ENCODE results near the gene SMAD7. TPM values are rescaled to one million over a fixed set of nuclear protein-coding genes. Genes with fewer than 3 reads are reported as not detected.
"Not testable (repeated sequence)": the region's sequence is repeated elsewhere in the genome, so short reads cannot be mapped to it uniquely, and the experiment has no call there.

Gene SMAD7
- total and polyA plus RNA-seq, 7 experiments from 2014 or later, result 5.3 to 79.4 (median 21.4) TPM

DNA sequence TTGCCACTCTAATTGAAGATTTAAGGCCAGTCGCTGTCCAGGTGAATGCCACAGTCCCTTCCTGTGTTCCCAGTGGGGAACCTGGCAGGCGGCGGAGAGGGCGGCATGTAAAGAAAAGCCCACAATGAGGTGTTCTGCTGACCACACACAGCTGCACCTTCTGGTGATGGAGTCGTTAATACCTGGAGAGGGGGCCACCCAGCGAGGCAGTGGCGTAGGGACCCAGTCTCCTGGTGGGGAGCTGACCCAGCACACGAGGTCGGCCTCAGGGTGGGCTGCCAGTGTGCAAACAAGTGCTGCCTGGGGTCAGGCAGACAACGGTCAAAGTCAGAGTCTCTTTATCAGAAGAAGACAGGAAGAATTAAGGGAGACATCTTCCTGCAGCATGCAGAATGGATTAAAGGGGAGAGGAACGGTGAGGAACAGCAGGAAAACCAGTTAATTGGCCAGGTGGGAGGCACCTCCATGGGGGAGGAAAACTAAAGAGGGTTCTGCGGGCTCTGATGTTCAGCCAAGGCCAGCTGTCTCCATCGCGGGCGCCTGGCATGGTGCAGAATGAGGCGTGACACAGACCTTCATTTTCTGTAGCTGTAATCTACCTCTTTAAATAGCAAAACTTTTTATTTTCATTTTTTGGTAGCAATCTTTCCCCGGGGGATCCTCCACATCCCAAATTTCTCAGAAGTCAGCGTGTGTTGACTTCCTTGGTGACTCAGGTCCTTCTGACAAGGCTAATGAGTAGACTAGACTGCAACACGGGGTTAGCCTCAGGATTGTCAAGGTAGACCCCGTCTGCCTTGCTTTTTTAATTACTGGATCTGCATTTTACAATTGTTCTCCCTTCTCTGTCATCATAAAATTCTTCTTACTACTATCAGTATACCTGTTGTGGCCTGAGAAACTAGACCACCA lies 78.3 kb downstream of the SMAD7 start:
- H3K9me3 Mint-ChIP-seq, result no peaks in the 10 kb centered on the region
- ATAC-seq, result no peak
- peaks cover 0 to 26% of the 10 kb centered on the region in 2 donors for H3K4me1 ChIP-seq (ENCODE audit: control insufficient read depth in 2 of 2, insufficient read depth in 2 of 2, low read length in 2 of 2)
- H3K27me3 ChIP-seq (ENCODE audit: control insufficient read depth in 2 of 2, insufficient read depth in 2 of 2, low read length in 2 of 2), result no peaks in the 10 kb centered on the region
- H3K9me3 ChIP-seq (ENCODE audit: control insufficient read depth in 2 of 3, low read length in 3 of 3), result no peaks in the 10 kb centered on the region
- H3K36me3 Mint-ChIP-seq, result no peaks in the 10 kb centered on the region
- ChIA-PET POLR2A (no interaction called here), CTCF (no interaction called here)
- H3K4me3 Mint-ChIP-seq, result no peak overlapping the region
- H3K27ac Mint-ChIP-seq, result peak overlapping the region in 3 of 9 donors; percentile 5 to 76 (median 34)
- no peak overlapping the region for H3K4me3 ChIP-seq (ENCODE audit: low read length)
- no peaks in the 10 kb centered on the region for H3K36me3 ChIP-seq (ENCODE audit: control insufficient read depth in 2 of 3, insufficient read depth in 3 of 3, low read length in 3 of 3)
- no peak overlapping the region for H3K27ac ChIP-seq (ENCODE audit: low read depth, low read length)
- no peak for DNase-seq
- peaks cover 7 to 28% (median 11%) of the 10 kb centered on the region in 7 donors for H3K4me1 Mint-ChIP-seq
- H3K27me3 Mint-ChIP-seq, result no peaks in the 10 kb centered on the region
- intact Hi-C loops (cut with micrococcal nuclease), result no loop called here

DNA sequence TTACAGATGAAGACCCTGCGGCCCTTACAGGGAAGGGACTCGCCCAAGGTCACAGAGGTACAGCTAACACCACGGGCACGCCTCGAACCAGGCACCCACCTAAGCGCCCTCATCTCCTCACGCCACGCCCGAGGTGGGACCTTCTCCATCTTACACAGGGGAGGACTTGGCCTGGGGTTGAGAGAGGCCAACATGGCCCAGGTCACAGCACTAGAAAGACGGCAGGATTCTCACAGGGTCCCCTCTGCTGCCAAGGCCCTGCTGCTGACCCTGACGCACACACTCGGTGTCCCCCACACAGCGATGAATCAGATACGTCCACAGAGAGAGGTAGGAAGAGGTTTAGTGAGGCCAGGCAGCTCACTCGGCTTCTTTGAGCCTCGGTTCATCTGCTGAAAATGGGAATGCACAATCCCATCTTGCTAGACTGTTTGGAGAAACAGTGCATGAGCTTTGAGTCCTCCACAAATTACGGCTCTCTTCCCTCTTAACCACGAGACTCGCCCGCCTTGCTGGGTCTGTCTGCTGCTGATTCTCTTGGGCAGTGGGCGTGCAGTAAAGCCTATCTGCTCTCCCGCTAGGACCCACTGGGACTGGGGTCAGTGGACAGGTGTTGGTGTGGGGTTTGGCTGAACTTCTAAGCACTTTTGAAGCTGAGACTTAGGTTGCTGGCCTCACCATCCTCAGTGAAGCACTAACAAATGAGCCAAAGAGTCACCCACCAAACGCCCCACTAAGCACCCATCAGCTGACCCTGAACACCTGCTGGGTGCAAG lies 79.2 kb downstream of the SMAD7 start:
- intact Hi-C loops (cut with micrococcal nuclease), result no loop called here
- no peaks in the 10 kb centered on the region for H3K9me3 ChIP-seq (ENCODE audit: control insufficient read depth in 2 of 3, low read length in 3 of 3)
- Mint-ChIP-seq H3K27me3 (no peaks in the 10 kb centered on the region), H3K36me3 (no peaks in the 10 kb centered on the region), H3K4me3 (no peak overlapping the region), H3K4me1 (peaks cover 7 to 28% (median 11%) of the 10 kb centered on the region in 7 donors), H3K27ac (peak overlapping the region in 1 of 9 donors; percentile 73), H3K9me3 (no peaks in the 10 kb centered on the region)
- ATAC-seq, result no peak
- no peak overlapping the region for H3K4me3 ChIP-seq (ENCODE audit: low read length)
- ChIA-PET POLR2A (no interaction called here), CTCF (no interaction called here)
- H3K4me1 ChIP-seq (ENCODE audit: control insufficient read depth in 2 of 2, insufficient read depth in 2 of 2, low read length in 2 of 2), result peaks cover 0 to 35% of the 10 kb centered on the region in 2 donors
- H3K36me3 ChIP-seq (ENCODE audit: control insufficient read depth in 2 of 3, insufficient read depth in 3 of 3, low read length in 3 of 3), result no peaks in the 10 kb centered on the region
- no peak for DNase-seq
- H3K27ac ChIP-seq (ENCODE audit: low read depth, low read length), result no peak overlapping the region
- H3K27me3 ChIP-seq (ENCODE audit: control insufficient read depth in 2 of 2, insufficient read depth in 2 of 2, low read length in 2 of 2), result no peaks in the 10 kb centered on the region

DNA sequence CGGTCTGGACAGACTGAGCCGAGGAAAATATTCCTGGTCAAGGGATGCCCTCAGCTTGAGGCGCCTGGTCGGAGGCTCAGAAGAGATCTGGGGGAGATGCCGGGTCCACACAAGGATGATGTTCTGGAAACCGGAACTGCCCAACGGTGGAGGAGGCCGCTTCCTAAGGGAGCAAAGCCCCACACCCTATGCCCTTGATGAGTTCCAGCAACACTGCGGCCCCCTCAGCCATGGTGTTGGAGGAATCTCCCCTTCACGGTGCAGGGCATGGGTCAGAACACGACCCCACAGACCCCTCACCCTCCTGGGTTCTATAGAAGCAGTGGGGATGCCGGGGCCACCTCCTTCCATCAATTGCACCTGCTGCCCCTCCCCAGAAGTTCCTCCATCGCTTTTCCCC lies 79.8 kb downstream of the SMAD7 start:
- ATAC-seq; H3K4me3 Mint-ChIP-seq; H3K4me3 ChIP-seq (ENCODE audit: low read length); POLR2A ChIA-PET; H3K27ac Mint-ChIP-seq; H3K9me3 Mint-ChIP-seq; H3K36me3 Mint-ChIP-seq; H3K27me3 ChIP-seq (ENCODE audit: control insufficient read depth in 2 of 2, insufficient read depth in 2 of 2, low read length in 2 of 2); H3K27me3 Mint-ChIP-seq; CTCF ChIA-PET; H3K36me3 ChIP-seq (ENCODE audit: control insufficient read depth in 2 of 3, insufficient read depth in 3 of 3, low read length in 3 of 3); H3K27ac ChIP-seq (ENCODE audit: low read depth, low read length); H3K9me3 ChIP-seq (ENCODE audit: control insufficient read depth in 2 of 3, low read length in 3 of 3); DNase-seq; intact Hi-C loops (cut with micrococcal nuclease): not testable (repeated sequence)
- peaks cover 0 to 41% of the 10 kb centered on the region in 2 donors for H3K4me1 ChIP-seq (ENCODE audit: control insufficient read depth in 2 of 2, insufficient read depth in 2 of 2, low read length in 2 of 2)
- peaks cover 7 to 28% (median 11%) of the 10 kb centered on the region in 7 donors for H3K4me1 Mint-ChIP-seq

Measured in naive thymus-derived CD4-positive, alpha-beta T cell (primary cell).